Activated CD4-positive, alpha-beta T cell treated with anti-CD3 and anti-CD28 coated beads, Interleukin-2, amount 10 ng/mL, durations not matched to agents 24 days and 14 days (primary cell): Measurements from ENCODE around the gene RPL36A. TPM values are rescaled to one million over a fixed set of nuclear protein-coding genes. Genes with fewer than 3 reads are reported as not detected.

Experiments
- DNase-seq: peaks from one replicate; pipeline ENCODE4 v3.0.0; 2022
- H3K27ac Mint-ChIP-seq: one replicate; pipeline ENCODE4 v1.8.0; 2022; ENCODE audit warnings: mild to moderate bottlenecking, mixed read lengths
- H3K27me3 Mint-ChIP-seq: one replicate; pipeline ENCODE4 v1.8.0; 2022; ENCODE audit warnings: mixed read lengths
- H3K36me3 Mint-ChIP-seq: one replicate; pipeline ENCODE4 v1.8.0; 2022; ENCODE audit warnings: low read depth, mild to moderate bottlenecking, mixed read lengths
- H3K4me1 Mint-ChIP-seq: one replicate; pipeline ENCODE4 v1.8.0; 2021; ENCODE audit warnings: mixed read lengths
- H3K4me3 Mint-ChIP-seq: one replicate; pipeline ENCODE4 v1.8.0; 2022; ENCODE audit warnings: mild to moderate bottlenecking, moderate library complexity, mixed read lengths
- H3K9me3 Mint-ChIP-seq: one replicate; pipeline ENCODE4 v1.8.0; 2021; ENCODE audit warnings: mixed read lengths
- intact Hi-C: fragments of 100-400 bp; cut with micrococcal nuclease; formaldehyde crosslinking; loops from one replicate; pipeline ENCODE4 v1.15.1; 2023
- total RNA-seq: library from RNA; stranded (reverse); gene quantifications from 2 replicates; pipeline ENCODE4 v1.2.3, GENCODE V29; 2022

RPL36A gene
- total RNA-seq, 1 donor from 2014 or later = 252 TPM

- Mint-ChIP-seq H3K4me3 (peak overlapping the region; percentile 59), H3K4me1 (peaks cover 11% of the 10 kb centered on the region), H3K27me3 (no peaks in the 10 kb centered on the region), H3K27ac (peak overlapping the region; percentile 86), H3K9me3 (no peaks in the 10 kb centered on the region), H3K36me3 (peaks cover 18% of the 10 kb centered on the region)
- no peak for DNase-seq
- intact Hi-C loops = no loop called here
Measured at GRCh38 chrX:101429934-101430333, 39.1 kb downstream of the RPL36A start.

DNA sequence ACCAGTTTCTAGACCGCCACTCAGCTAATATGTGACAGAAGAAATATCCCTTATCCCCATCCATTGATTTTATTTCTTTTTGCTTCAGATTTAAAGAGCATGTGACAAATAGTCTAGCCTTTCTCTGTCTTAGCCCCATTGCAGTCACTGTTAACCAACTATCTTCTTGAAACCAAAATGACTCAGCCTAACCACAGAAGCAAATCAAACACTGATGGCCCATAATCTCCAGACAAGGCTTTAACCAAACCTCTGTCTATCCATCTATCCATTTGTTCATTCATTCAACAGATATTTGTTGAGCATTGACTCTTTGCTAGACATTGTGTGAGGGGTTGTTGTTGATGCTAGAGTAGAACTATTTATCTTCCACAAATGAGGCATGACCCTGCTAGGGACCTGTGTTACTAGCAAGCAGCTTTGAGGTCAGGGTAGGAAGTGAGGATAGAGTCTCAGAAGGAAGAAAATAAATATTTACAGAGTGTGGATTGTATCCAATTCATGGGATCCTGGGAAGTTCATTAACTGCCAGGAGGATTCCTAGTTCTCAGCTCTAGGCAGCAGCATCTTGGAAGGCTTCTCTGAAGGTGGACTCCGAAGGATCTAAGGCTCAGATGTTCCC is 39.8 kb downstream of the RPL36A start:
- peak overlapping the region; percentile 86 for H3K27ac Mint-ChIP-seq
- H3K36me3 Mint-ChIP-seq = peaks cover 18% of the 10 kb centered on the region
- no peak for DNase-seq
- no peaks in the 10 kb centered on the region for H3K9me3 Mint-ChIP-seq
- H3K4me1 Mint-ChIP-seq = peaks cover 11% of the 10 kb centered on the region
- peak overlapping the region; percentile 59 for H3K4me3 Mint-ChIP-seq
- no peaks in the 10 kb centered on the region for H3K27me3 Mint-ChIP-seq
- intact Hi-C loops = no loop called here

GRCh38 chrX:101442085-101442484 is 51.3 kb downstream of the RPL36A start:
- Mint-ChIP-seq H3K4me1 (peaks cover 2% of the 10 kb centered on the region), H3K27me3 (no peaks in the 10 kb centered on the region), H3K9me3 (no peaks in the 10 kb centered on the region), H3K36me3 (peaks cover 10% of the 10 kb centered on the region), H3K4me3 (no peak overlapping the region), H3K27ac (no peak overlapping the region)
- DNase-seq = no peak
- intact Hi-C loops = no loop called here

Other genes with a start within 250 kb of the RPL36A start
- 0.28 and 0.31 TPM in 2 replicates for gene DRP2, start 171.2 kb upstream of the RPL36A start, total RNA-seq
- 0.19 TPM in 1 of 2 replicates, not detected in the other for gene TAF7L, start 99.7 kb upstream of the RPL36A start, total RNA-seq
- gene TIMM8A, start 42.3 kb upstream of the RPL36A start, total RNA-seq = 28.3 and 32.8 TPM in 2 replicates
- gene BTK, start 4.8 kb upstream of the RPL36A start, total RNA-seq = not detected in 2 replicates
- gene GLA, start 16.9 kb downstream of the RPL36A start, total RNA-seq = 66.6 and 70.7 TPM in 2 replicates
- 19.9 and 21.5 TPM in 2 replicates for gene HNRNPH2, start 17.2 kb downstream of the RPL36A start, total RNA-seq
- 3.1 and 4.2 TPM in 2 replicates for gene ARMCX4, start 94.4 kb downstream of the RPL36A start, total RNA-seq
- gene ARMCX1, start 159.5 kb downstream of the RPL36A start, total RNA-seq = 0.14 and 0.17 TPM in 2 replicates
- gene ARMCX6, start 227.0 kb downstream of the RPL36A start, total RNA-seq = 75.5 and 77.1 TPM in 2 replicates
- gene ARMCX3, start 232.1 kb downstream of the RPL36A start, total RNA-seq = 69.6 and 72.5 TPM in 2 replicates